Measurements from ENCODE around the gene TXNDC9. TPM values are rescaled to one million over a fixed set of nuclear protein-coding genes. Genes with fewer than 3 reads are reported as not detected.

Gene TXNDC9
- total RNA-seq, 2 experiments from 2014 or later = 8.3 TPM

- Mint-ChIP-seq H3K9me3 (no peaks in the 10 kb centered on the region), H3K27ac (no peak overlapping the region), H3K36me3 (ENCODE audit: low read depth) (peaks cover 54% of the 10 kb centered on the region), H3K4me1 (ENCODE audit: low read depth) (no peaks in the 10 kb centered on the region), H3K4me3 (no peak overlapping the region), H3K27me3 (no peaks in the 10 kb centered on the region)
- Histone ChIP-seq H3K27ac (ENCODE audit: low read depth in 1 of 2, low read length in 2 of 2) (no peak overlapping the region), H3K4me1 (ENCODE audit: insufficient read depth, low read length) (no peaks in the 10 kb centered on the region), H3K9me3 (ENCODE audit: control insufficient read depth in 1 of 2, insufficient read depth in 1 of 2, low read length in 2 of 2) (peaks cover 0 to 5% of the 10 kb centered on the region in 2 experiments), H3K27me3 (ENCODE audit: control insufficient read depth in 1 of 2, insufficient read depth in 2 of 2, low read length in 2 of 2) (no peaks in the 10 kb centered on the region), H3K36me3 (ENCODE audit: insufficient read depth, low read length) (peaks cover 7% of the 10 kb centered on the region), H3K4me3 (ENCODE audit: low read length) (no peak overlapping the region)
- no peak for TF ChIP-seq CTCF (IDR thresholded peaks at IDR 0.05)
- DNase-seq (no peak), ATAC-seq (ENCODE audit: poor library complexity) (no peak)
- intact Hi-C loops (cut with DNase I, micrococcal nuclease) = no loop called here
- POLR2A ChIA-PET = no interaction called here
- CTCF ChIA-PET = no interaction called here
Measured at GRCh38 chr2:99299580-99299979, 36.6 kb downstream of the TXNDC9 start.

GRCh38 chr2:99297994-99298393 lies 38.1 kb downstream of the TXNDC9 start:
- H3K27me3 Mint-ChIP-seq = no peaks in the 10 kb centered on the region
- peaks cover 0 to 5% of the 10 kb centered on the region in 2 experiments for H3K9me3 ChIP-seq (ENCODE audit: control insufficient read depth in 1 of 2, insufficient read depth in 1 of 2, low read length in 2 of 2)
- TF ChIP-seq CTCF (IDR thresholded peaks at IDR 0.05) = no peak
- H3K4me3 ChIP-seq (ENCODE audit: low read length) = no peak overlapping the region
- H3K36me3 ChIP-seq (ENCODE audit: insufficient read depth, low read length) = peaks cover 7% of the 10 kb centered on the region
- no peak overlapping the region for H3K4me3 Mint-ChIP-seq
- no peaks in the 10 kb centered on the region for H3K9me3 Mint-ChIP-seq
- H3K27ac Mint-ChIP-seq = no peak overlapping the region
- ChIA-PET CTCF (no interaction called here), POLR2A (no interaction called here)
- H3K27ac ChIP-seq (ENCODE audit: low read depth in 1 of 2, low read length in 2 of 2) = no peak overlapping the region
- no peaks in the 10 kb centered on the region for H3K4me1 Mint-ChIP-seq (ENCODE audit: low read depth)
- no peaks in the 10 kb centered on the region for H3K27me3 ChIP-seq (ENCODE audit: control insufficient read depth in 1 of 2, insufficient read depth in 2 of 2, low read length in 2 of 2)
- no peak for DNase-seq
- peaks cover 40% of the 10 kb centered on the region for H3K36me3 Mint-ChIP-seq (ENCODE audit: low read depth)
- H3K4me1 ChIP-seq (ENCODE audit: insufficient read depth, low read length) = no peaks in the 10 kb centered on the region
- ATAC-seq (ENCODE audit: poor library complexity) = no peak
- intact Hi-C loops (cut with DNase I, micrococcal nuclease) = no loop called here

GRCh38 chr2:99285526-99285925 lies 50.6 kb downstream of the TXNDC9 start:
- no peak overlapping the region for H3K27ac ChIP-seq (ENCODE audit: low read depth in 1 of 2, low read length in 2 of 2)
- Mint-ChIP-seq H3K4me1 (ENCODE audit: low read depth) (no peaks in the 10 kb centered on the region), H3K9me3 (peaks cover 3% of the 10 kb centered on the region), H3K36me3 (ENCODE audit: low read depth) (peaks cover 31% of the 10 kb centered on the region), H3K4me3 (no peak overlapping the region), H3K27me3 (no peaks in the 10 kb centered on the region), H3K27ac (no peak overlapping the region)
- ATAC-seq (ENCODE audit: poor library complexity) (no peak), DNase-seq (no peak)
- POLR2A ChIA-PET = no interaction called here
- no peaks in the 10 kb centered on the region for H3K9me3 ChIP-seq (ENCODE audit: control insufficient read depth in 1 of 2, insufficient read depth in 1 of 2, low read length in 2 of 2)
- CTCF ChIA-PET = no interaction called here
- H3K36me3 ChIP-seq (ENCODE audit: insufficient read depth, low read length) = peaks cover 7% of the 10 kb centered on the region
- H3K27me3 ChIP-seq (ENCODE audit: control insufficient read depth in 1 of 2, insufficient read depth in 2 of 2, low read length in 2 of 2) = no peaks in the 10 kb centered on the region
- intact Hi-C loops (cut with DNase I, micrococcal nuclease) = no loop called here
- no peaks in the 10 kb centered on the region for H3K4me1 ChIP-seq (ENCODE audit: insufficient read depth, low read length)
- TF ChIP-seq CTCF (IDR thresholded peaks at IDR 0.05) = no peak
- H3K4me3 ChIP-seq (ENCODE audit: low read length) = no peak overlapping the region
